ENCODE results near the gene ZMAT2.

ZMAT2 gene

GRCh38 chr5:140672455-140673186, 27.6 kb upstream of the ZMAT2 start:
- no peak for DNase-seq (ENCODE audit: low spot score)
- no peak for TF ChIP-seq CTCF (IDR thresholded peaks at IDR 0.05; ENCODE audit: borderline replicate concordance, control extremely low read depth, extremely low read depth, insufficient read depth, missing control alignments)
- in situ Hi-C loops (cut with MboI; ENCODE audit: low sequenced_read_pairs, unreplicated experiment) = no loop called here

GRCh38 chr5:140673187-140673976, 26.9 kb upstream of the ZMAT2 start, which contains the start of gene DND1:
Gene DND1, minus strand, starts transcription at chr5:140673576. Its CDS starts 34 bp downstream, at chr5:140673542.
- DNase-seq (ENCODE audit: low spot score) = no peak
- TF ChIP-seq CTCF (IDR thresholded peaks at IDR 0.05; ENCODE audit: borderline replicate concordance, control extremely low read depth, extremely low read depth, insufficient read depth, missing control alignments) = no peak

GRCh38 chr5:140674211-140674610, 26.0 kb upstream of the ZMAT2 start:
- TF ChIP-seq CTCF (IDR thresholded peaks at IDR 0.05; ENCODE audit: borderline replicate concordance, control extremely low read depth, extremely low read depth, insufficient read depth, missing control alignments) = no peak
- no peak for DNase-seq (ENCODE audit: low spot score)
- in situ Hi-C loops (cut with MboI; ENCODE audit: low sequenced_read_pairs, unreplicated experiment) = no loop called here

More at GRCh38 chr5:140673187-140673976, 26.9 kb upstream of the ZMAT2 start, which contains the start of gene DND1:
- in situ Hi-C loops (cut with MboI; ENCODE audit: low sequenced_read_pairs, unreplicated experiment) = no loop called here

- no peak for TF ChIP-seq CTCF (IDR thresholded peaks at IDR 0.05; ENCODE audit: borderline replicate concordance, control extremely low read depth, extremely low read depth, insufficient read depth, missing control alignments)
- DNase-seq (ENCODE audit: low spot score) = no peak
- in situ Hi-C loops (cut with MboI; ENCODE audit: low sequenced_read_pairs, unreplicated experiment) = no loop called here
These were observed 25.6 kb upstream of the ZMAT2 start for GRCh38 chr5:140674629-140675028.

GRCh38 chr5:140677947-140678346, 22.3 kb upstream of the ZMAT2 start:
- TF ChIP-seq CTCF (IDR thresholded peaks at IDR 0.05; ENCODE audit: borderline replicate concordance, control extremely low read depth, extremely low read depth, insufficient read depth, missing control alignments) = no peak
- DNase-seq (ENCODE audit: low spot score) = no peak
- in situ Hi-C loops (cut with MboI; ENCODE audit: low sequenced_read_pairs, unreplicated experiment) = no loop called here

GRCh38 chr5:140678993-140679392, 21.3 kb upstream of the ZMAT2 start:
- no peak for TF ChIP-seq CTCF (IDR thresholded peaks at IDR 0.05; ENCODE audit: borderline replicate concordance, control extremely low read depth, extremely low read depth, insufficient read depth, missing control alignments)
- in situ Hi-C loops (cut with MboI; ENCODE audit: low sequenced_read_pairs, unreplicated experiment) = no loop called here
- no peak for DNase-seq (ENCODE audit: low spot score)
